ENCODE data around the gene SGTA.

The SGTA gene

DNA sequence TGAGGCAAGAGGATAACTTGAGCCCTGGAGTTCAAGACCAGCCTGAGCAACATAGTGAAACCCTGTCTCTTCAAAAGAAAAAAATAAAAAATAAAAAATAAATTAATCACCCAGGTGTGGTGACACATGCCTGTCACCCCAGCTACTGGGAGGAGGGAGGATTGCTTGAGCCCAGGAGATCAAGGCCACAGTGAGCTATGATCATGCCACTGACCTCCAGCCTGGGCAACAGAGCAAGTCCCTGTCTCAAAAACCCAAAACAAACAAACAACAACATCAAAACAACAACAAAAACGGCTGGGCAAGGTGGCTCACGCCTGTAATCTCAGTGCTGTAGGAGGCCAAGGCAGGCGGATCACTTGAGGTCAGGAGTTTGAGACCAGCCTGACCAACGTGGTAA lies 39.0 kb downstream of the SGTA start:
- no peak for DNase-seq

DNA sequence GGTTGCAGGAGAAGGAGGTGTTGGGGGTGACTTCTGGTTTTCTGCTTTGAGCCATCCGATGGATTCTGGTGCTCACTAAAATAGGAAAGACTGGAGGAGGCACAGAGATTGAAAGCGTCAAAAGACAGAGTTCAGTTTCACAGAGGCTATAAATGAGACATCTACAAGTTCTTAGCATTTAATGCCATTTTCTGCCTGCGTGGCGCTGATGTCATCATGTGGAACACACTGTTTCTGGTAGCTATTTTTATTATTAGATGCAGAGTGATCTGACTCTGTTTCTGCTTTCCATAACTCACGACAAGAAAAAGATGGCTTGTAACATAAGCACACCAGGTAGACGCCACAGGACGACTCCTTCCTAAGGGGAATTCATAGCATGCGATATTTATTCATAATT lies 40.0 kb downstream of the SGTA start:
- DNase-seq, result no peak

DNA sequence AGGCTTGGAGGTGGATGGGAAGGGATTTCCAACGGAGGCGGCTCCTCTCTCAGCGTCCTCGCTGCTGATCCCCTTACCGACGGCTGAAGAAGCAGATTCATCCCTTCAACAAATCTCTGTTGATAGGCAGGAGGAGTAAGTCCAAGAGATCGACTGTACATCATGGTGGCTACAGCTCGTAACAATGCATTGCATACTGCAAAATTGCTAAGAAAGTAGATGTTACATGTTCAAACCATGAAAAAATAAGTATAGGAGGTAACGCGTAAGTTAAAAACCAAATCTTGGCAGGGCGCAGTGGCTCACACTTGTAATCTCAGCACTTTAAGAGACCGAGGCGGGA lies 42.8 kb downstream of the SGTA start:
- no peak for DNase-seq

DNA sequence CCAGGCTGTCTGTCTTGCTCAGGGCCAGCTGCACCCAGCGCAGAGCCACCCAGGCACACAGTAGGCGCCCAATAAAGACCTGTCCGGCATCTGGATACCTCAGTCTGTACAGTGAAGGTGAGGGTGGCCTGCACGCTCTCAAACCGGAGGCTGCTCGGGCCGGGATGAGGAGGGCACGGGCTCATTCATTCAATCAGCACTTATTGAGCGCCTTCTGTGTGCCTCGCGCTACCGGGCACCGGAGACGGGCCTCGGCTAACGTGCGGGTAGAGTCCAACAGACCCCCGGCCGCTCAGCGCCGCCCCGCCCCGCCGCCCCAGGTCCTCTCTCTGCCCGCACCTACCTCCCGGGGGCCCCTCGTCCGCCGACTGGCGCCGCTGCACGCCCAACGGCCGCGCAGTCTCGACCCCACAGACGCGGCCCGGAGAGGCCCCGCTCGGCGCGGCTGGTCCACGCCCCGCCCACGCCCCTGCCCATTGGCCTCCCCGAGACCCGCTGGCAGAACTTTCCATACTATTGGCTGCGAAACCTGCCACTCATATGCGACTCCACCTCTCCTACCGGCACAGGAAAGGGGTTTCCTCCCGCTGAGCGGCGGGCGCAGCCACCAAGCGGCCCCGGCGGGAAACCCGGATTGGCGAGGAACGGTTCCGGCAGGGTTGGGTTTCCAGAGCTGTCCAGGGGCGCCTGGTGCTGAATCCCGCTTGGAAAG lies 43.3 kb downstream of the SGTA start, which contains the start of gene SLC39A3:
Gene SLC39A3, minus strand, starts transcription at position 416 of the 712 bp plus-strand sequence. CDS start 2,760 bp downstream, outside the sequence.
- DNase-seq, result peak; percentile 100

DNA sequence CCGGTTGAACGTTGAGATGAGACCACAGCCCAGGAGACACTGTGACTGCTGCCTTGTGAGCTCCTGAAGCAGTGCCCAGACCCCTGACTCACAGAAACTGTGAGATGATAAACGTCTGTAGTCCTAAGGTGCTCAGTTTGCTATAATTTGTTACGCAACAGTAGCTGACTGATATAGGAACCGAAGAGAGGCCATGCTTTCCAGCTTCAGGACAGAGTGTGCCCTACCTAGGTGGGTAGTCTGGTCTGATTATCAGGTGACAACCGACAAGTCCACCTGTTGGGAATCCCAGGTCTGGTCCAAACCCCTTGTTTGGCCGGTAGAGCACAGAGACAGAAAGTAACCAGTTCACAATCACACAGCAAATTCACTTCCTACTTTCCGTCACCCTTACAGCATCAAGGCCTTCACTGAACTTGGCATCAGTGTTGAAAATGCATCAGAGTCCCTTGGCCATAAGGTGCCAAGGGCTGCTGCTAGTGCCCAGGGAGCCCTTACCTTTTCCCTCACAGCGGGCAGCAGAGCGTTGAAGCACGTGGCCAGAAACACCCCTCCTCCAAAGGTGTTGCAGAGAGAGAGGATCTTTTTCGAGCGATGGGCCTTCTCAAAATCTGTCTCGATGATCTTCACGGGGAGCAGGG lies 46.4 kb downstream of the SGTA start:
- DNase-seq, result no peak

DNA sequence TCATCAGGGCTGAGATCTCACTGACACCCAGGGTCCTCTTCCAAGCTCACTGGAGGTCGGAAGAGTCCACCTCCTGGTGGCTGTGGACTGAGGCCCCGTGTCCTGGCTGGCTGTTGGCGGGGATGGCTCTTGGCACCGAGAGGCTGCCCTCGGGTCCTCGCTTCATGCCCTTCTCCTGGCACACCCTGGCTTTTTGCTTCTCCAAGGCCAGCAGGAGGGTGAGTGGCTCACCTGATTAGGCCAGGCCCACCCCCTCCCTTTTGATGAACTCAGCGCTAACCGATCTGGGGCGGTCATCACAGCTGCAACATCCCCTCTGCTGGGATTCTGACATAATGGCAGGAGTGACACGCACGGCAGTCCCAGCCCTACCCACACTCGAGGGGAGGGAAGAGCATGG lies 47.7 kb downstream of the SGTA start:
- no peak for DNase-seq

DNA sequence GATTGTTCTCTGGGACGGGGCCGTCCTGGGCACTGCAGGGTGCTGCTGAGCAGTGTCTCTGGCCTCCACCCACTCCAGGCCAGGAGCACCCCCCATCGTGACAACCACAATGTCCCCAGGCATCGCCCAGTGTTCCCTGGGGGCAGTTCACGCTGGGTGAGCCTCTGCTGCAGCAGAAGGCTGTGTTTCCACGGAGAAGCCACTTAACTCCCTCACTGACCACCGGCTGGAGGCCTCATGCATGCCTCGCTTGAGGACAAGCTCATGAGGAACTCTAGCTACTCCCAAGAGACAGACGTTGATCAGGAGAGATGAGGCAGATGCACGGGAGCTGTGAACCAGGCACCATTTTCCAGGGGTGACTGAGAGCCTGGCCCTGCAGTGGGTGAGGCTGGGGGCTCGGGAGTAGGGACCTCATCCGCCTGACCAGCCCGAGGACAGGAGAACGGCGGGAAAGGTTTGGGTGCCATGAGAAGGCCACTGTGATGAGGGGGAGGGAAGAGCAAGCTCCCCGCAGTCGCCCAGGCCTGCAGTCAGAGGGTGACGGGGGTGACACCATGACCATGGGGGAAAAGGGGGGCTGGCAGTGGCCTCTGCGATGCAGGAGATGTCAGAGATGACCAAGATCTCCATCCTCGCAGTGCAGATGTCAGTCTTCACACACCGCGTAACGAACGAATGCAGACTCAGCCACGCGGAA lies 48.3 kb downstream of the SGTA start:
- DNase-seq, result no peak

DNA sequence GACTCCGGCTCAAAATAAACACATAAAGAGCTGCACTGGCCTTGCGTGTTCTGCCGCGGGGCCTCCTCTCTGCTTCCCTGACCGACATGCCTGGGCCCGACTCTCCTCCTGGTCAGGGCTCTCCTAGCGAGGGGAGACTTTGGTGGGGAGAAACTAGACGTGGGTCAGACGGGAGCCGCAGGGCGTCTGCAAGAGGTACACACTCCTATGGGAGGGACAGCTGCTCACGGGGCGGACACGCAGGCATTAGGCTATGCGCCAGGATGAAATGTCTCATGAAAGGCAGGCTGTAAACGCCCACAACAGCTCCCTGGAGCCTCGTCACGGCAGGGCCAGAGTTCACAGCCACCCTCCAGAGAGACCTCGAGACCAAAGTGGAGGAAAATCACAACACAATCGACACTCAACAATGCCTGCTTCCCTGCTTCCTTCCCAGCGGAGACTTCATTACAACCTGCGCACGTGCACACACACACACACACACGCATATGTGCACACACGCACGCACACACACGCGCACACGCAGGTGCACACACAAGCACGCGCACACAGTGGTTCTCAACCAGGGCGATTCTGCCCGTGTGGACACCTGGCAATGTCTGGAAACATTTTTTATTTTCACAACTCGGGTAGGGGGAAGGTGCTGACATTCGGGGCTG lies 49.0 kb downstream of the SGTA start:
- no peak for DNase-seq

DNA sequence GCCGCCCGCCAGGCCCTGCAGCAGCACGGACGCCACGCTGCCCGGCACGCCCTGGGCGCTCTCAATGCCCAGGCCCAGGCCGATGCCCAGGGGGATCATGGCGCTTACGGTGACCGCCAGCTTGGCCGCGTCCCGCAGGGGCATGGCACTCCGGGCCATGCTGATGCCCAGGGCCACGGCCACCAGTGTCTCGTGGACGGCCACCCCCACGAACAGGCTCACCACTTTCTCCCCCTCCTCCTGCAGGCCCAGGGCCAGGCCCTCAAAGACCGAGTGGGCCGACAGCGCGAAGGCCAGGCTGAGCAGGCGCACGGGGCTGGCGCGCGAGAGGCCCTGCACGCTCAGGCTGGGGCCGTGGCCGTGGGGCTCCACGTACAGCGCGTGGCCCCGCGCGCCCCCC lies 50.2 kb downstream of the SGTA start:
- no peak for DNase-seq

DNA sequence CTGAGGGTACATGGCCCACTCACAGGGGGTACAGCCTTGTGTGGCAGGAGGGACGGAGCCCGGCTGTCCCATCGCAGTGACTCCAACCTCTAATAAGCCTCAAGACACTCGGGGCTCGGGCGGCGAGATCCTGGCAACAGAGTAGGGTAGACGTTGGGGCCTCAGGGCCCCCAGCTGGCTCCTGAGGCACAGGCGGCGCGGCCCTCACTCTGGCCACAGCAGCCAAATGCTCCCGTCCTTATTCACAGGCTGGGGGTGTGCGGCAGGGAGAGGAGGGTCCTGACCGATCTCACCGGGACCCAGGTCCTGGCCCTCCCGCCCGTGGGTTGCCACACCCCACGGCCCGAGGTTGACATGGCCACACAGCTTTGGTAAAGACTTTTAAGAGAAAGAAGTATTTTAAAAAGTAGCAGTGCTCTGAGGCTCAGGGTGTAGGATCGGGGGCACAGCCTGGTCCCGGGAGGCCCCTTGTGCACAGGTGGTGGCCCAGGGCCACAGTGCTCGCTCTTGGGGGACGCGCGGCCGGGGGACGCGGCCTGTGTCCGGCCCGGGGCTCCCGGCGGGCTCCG lies 50.8 kb downstream of the SGTA start:
- DNase-seq, result no peak

DNA sequence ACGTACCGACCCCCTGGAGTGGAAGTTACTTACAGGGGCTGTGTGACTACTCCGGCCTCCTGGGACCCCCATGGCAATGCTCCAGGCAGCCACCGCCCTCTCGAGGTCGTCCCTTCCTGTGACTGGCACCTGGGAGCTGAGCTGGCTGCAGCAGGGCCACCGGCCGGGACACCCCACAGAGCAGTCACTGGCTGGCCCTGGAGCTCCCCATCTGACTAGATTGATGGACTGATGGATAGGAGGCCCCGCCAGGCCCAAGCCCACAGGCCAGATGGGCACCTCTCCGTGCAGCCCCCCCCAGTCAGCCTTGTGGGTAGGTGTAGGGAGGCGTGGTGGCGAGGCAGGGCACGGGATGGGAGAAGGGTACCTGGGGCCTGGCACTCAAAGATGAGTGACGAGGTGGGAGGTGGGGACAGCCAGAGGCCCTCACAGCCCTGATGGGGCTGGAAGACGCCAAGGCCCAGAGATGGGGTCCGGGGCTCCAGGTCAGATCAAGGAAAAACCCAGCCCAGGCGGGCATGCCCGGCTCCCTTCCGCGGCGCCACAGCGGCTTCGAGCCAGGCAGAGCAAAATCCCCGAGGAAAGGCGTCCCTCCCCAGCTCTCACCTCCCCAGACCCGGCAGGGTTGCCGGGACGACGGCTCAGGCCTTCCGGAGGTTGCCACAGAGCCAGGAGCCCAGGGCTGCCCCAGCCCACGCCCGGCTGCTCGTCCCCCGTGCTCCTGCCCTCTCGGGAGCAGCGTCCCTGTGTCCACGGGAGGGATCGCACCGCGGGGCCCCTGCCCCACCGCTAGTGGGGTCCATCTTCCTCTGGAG lies 51.7 kb downstream of the SGTA start:
- no peak for DNase-seq

DNA sequence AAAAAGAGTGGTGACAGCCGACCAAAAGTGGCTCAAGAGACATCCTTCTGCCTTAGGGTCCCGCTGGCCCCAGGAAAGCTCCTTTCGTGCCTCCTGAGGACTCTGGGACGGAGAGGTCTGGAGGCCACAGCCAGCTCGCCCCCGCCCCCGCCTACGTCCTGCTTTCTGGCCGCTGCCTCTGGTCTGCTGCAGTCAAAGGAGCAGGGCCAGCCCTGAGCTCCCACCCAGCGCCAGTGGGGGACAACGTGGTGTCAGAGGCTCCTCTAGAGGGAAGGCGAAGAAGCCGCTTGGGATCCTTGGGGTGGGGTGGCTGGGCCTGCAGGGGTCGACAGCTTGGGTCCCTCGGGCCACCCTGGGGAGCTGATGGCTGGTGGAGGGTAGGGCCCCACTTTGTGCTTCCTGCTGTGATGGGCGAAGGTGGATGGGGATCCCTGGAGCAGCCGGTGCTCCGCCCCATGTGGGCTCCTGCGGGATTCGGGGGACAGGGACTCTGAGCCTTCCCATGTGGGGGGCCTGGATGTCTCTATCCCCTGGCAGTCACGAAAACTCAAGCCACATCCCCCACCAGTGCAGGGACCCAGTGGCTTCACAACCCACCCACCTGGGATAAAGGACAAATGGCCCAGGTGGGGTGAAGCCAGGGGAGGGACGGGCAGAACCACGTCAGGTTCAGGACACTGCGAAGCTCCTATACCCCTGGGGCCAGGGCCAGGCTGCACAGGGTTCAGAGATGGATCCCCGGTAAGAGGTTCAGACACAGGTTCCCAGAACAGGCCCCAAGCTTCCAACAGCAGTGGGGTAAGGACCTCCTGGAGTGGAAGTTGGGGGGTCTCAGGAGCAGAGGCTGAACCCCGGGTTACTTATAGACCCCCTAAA lies 52.9 kb downstream of the SGTA start:
- DNase-seq, result no peak

DNA sequence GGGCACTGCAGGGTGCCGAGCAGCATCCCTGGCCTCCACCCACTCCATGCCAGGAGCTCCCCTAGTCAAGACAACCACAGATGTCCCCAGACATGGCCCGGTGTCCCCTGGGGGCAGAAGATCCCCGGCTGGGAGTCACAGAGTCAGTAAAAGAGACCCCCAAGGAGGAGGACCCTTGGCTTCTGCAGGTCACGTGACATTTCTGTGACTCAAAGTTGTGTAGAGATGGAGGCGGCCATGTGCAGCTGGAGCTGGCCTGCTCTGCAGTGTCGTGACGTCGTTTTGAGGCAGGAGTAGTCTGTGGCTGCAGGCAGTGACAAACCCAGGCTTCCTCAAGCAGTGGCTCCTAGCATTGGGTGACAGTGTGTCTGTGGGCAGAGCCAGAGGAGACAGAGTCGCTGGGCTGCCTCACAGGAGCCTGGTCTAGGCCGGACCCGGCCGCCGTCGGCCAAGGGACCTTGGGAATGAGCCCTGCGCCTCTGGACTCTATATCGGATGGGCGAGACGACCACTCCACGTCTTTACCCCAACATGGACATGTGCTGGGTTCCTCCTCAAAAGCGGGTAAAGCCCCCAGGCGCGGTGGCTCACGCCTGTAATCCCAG lies 54.2 kb downstream of the SGTA start:
- DNase-seq, result no peak

DNA sequence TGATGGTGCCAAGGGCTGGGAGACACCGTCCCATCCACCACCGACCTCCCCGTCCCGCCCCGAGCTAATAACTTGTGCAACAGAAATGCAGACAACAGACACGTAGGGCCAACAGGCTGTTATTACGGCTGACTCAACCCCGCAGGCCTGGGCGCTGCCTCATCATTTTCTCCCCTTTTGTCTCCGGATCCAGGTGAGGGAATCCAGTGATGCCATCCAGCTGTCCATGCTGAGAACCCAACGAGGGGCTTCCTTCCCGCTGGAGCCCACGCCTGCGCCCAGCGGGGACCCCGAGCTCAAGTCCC lies 55.5 kb downstream of the SGTA start:
- no peak for DNase-seq

DNA sequence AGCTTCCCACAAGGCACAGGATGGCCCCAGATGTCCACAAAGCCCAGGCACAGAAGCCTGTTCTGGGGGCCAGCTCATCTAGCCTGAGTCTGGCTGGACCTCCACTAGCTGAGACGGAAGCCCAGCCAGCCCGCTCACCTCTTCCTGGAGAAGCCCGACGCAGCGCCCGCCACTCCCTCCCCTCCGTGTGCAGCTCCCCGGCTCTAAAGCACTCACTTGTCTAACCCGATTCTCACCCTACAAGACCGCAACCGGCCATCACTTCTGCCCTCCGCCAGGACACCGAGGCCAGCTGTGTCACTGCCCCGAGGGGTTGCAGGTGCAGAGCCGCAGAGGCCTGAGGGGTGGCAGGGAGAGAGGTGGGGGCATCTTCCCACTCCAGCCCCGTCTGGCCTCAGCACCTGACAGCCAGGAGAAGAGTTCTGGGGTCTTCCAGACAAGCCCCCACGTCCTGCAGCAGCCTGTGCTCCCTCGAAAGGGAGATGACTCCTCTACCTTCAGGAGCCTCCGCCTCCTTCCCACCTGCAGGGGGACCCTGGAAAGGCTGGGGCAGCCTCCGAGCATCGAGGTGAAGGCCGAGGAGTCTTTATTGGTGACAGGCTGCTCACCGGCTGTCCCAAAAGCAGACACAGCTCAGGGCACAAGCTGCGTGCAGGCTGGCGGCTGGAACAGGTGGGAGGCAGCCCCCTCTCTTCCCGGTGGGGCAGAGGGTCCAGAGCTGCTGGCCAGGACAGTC lies 56.0 kb downstream of the SGTA start:
- DNase-seq, result no peak

DNA sequence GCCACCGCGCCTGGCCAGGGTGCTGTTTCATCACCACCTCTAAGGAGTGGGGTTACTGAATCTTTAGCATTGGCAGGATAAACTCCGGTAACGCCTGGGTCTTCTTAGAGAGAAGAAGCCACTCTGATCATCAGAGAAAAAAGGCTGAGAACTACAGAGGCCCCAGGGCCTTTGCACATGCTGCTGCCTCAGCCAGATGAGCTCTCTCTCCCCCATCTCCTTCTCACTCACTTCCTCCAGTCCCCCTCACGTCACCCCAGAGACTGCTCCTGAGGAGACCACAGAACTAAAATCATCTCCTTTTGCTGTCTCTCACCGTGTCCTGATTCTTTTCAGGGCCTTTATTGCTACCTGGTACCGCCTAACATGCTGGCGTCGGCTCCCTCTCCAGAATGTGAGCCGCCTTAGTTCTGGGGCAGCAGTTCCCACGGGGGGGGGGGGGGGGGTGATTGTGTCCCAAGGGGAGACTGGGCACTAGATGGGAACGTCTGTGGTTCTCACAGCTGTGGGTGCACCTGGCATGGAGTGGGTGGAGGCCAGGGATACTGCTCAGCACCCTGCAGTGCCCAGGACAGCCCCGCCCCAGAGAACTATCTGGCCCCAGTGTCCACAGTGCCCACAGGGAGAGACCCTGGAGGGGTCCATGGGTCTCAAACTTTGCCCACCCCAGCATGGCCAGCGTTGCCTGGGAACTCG lies 56.8 kb downstream of the SGTA start:
- DNase-seq, result no peak

DNA sequence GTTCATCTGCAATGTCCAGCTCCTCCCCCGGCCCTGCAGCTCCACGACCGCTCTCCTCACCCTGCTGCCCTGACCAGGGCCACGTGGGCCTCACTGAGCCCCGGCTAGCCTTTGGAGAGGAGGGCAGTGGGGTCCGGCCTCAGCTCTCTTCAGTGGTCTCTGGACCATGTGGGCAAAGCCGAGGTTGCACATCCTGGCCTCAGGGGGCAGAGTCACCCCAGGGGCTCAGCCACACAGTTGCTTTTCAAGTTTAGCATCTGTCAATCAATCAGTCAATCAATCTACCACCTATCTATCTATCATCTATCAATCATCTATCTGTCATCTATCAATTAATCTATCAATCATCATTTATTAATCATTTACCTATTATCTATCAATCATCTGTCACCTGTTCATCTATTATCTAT lies 58.9 kb downstream of the SGTA start:
- DNase-seq, result no peak

DNA sequence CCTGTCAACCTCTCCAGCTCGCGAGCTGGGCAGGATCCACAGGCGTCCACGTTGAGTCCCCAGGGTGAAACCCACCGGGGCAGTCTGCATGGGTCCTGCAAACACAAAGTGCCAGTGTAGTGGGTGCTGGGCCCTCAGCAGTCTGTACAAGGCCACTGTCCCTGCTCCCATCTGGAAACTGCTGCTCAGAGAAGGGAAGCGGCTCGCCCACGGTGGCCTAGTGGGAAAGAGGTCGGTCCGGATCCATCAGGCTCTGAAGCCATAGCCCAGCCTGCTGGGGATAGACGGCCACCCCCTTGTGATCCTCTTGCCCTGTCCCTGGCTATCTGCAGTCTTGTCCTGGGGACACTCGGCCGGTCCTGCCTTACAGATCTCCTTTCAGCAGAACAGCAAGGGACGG lies 59.3 kb downstream of the SGTA start:
- no peak for DNase-seq

DNA sequence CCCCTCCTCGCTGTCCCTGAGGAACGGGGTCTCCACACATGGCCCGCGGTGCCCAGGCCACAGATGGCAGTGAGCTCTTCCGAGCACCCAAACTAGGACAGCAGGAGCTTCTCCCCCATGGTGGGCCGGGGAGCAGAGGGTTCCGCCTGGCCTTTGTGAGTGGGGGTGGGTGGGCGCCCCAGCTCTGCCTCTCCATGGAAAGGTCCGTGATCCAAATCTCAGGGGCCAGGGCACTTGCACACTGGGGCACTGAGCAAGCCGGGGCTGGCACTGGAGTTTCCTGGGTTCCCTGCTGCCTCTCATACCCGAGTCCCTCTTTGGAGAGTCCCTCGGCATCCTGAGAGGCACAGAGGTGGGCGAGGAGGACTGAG lies 59.7 kb downstream of the SGTA start:
- no peak for DNase-seq

All from stimulated activated CD4-positive, alpha-beta T cell treated with anti-CD3 and anti-CD28 coated beads, Interleukin-2, amount 100 ng/mL, for 48 hours (primary cell).